ENCODE measurements around the gene HERPUD1.

DNA sequence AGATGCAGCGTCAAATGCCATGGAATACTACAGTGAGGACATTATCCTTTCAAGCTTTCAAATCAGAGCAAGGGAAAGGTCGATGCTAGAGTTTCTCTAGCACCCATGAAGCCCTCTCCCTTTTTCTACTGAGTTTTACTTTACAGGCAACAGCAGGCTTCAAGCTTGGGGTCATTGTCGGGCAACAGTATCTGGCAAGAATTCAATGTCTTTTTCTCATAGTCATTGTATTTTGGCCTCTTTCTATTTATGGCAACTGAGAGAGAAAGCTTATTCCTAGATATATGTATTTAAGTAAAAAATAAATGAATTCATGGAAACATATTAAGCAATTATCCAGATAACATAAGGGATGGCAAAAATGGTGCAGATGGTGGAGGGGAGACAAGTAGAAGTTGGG, 29.4 kb downstream of the HERPUD1 start:
- TF ChIP-seq, protein P1, sequence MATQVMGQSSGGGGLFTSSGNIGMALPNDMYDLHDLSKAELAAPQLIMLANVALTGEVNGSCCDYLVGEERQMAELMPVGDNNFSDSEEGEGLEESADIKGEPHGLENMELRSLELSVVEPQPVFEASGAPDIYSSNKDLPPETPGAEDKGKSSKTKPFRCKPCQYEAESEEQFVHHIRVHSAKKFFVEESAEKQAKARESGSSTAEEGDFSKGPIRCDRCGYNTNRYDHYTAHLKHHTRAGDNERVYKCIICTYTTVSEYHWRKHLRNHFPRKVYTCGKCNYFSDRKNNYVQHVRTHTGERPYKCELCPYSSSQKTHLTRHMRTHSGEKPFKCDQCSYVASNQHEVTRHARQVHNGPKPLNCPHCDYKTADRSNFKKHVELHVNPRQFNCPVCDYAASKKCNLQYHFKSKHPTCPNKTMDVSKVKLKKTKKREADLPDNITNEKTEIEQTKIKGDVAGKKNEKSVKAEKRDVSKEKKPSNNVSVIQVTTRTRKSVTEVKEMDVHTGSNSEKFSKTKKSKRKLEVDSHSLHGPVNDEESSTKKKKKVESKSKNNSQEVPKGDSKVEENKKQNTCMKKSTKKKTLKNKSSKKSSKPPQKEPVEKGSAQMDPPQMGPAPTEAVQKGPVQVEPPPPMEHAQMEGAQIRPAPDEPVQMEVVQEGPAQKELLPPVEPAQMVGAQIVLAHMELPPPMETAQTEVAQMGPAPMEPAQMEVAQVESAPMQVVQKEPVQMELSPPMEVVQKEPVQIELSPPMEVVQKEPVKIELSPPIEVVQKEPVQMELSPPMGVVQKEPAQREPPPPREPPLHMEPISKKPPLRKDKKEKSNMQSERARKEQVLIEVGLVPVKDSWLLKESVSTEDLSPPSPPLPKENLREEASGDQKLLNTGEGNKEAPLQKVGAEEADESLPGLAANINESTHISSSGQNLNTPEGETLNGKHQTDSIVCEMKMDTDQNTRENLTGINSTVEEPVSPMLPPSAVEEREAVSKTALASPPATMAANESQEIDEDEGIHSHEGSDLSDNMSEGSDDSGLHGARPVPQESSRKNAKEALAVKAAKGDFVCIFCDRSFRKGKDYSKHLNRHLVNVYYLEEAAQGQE (tag by site-specific recombination; IDR thresholded peaks at IDR 0.05): no peak
- TF ChIP-seq ZNF114 (tag by site-specific recombination; IDR thresholded peaks at IDR 0.05) (no peak), RBAK (tag by site-specific recombination; IDR thresholded peaks at IDR 0.05) (no peak), PRDM2 (tag by site-specific recombination; IDR thresholded peaks at IDR 0.05; ENCODE audit: borderline replicate concordance) (no peak), ZNF274 (IDR thresholded peaks at IDR 0.05; ENCODE audit: low read length) (no peak), ZNF274 (tag by site-specific recombination; IDR thresholded peaks at IDR 0.05; ENCODE audit: borderline replicate concordance) (no peak), ZNF239 (tag by site-specific recombination; IDR thresholded peaks at IDR 0.05) (no peak), KLF16 (tag by site-specific recombination; IDR thresholded peaks at IDR 0.05) (no peak), GLI4 (tag by site-specific recombination; IDR thresholded peaks at IDR 0.05) (no peak), ZNF324 (tag by site-specific recombination; IDR thresholded peaks at IDR 0.05) (no peak), ZNF292 (tag by site-specific recombination; IDR thresholded peaks at IDR 0.05; ENCODE audit: borderline replicate concordance, low read depth) (no peak), ZNF416 (tag by site-specific recombination; IDR thresholded peaks at IDR 0.05) (no peak)
- TF ChIP-seq, protein P2, sequence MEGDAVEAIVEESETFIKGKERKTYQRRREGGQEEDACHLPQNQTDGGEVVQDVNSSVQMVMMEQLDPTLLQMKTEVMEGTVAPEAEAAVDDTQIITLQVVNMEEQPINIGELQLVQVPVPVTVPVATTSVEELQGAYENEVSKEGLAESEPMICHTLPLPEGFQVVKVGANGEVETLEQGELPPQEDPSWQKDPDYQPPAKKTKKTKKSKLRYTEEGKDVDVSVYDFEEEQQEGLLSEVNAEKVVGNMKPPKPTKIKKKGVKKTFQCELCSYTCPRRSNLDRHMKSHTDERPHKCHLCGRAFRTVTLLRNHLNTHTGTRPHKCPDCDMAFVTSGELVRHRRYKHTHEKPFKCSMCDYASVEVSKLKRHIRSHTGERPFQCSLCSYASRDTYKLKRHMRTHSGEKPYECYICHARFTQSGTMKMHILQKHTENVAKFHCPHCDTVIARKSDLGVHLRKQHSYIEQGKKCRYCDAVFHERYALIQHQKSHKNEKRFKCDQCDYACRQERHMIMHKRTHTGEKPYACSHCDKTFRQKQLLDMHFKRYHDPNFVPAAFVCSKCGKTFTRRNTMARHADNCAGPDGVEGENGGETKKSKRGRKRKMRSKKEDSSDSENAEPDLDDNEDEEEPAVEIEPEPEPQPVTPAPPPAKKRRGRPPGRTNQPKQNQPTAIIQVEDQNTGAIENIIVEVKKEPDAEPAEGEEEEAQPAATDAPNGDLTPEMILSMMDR (tag by site-specific recombination; IDR thresholded peaks at IDR 0.05): no peak
- TF ChIP-seq, protein P3, sequence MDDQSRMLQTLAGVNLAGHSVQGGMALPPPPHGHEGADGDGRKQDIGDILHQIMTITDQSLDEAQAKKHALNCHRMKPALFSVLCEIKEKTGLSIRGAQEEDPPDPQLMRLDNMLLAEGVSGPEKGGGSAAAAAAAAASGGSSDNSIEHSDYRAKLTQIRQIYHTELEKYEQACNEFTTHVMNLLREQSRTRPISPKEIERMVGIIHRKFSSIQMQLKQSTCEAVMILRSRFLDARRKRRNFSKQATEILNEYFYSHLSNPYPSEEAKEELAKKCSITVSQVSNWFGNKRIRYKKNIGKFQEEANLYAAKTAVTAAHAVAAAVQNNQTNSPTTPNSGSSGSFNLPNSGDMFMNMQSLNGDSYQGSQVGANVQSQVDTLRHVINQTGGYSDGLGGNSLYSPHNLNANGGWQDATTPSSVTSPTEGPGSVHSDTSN (CRISPR knock-in tag; IDR thresholded peaks at IDR 0.05): no peak
- TF ChIP-seq, protein P4, sequence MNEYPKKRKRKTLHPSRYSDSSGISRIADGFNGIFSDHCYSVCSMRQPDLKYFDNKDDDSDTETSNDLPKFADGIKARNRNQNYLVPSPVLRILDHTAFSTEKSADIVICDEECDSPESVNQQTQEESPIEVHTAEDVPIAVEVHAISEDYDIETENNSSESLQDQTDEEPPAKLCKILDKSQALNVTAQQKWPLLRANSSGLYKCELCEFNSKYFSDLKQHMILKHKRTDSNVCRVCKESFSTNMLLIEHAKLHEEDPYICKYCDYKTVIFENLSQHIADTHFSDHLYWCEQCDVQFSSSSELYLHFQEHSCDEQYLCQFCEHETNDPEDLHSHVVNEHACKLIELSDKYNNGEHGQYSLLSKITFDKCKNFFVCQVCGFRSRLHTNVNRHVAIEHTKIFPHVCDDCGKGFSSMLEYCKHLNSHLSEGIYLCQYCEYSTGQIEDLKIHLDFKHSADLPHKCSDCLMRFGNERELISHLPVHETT (tag by site-specific recombination; IDR thresholded peaks at IDR 0.05): no peak

Measured in HEK293 (cell line).